NCI-H1930 (cell line): Measurements from ENCODE around the gene DNASE1L2.

Source experiments
- DNase-seq, 2 experiments: peaks; one replicate each; lab custom pipeline; 2025; lab: John Stamatoyannopoulos, UW

The DNASE1L2 gene

GRCh38 chr16:2270070-2270462 lies 33.8 kb downstream of the DNASE1L2 start:
- DNase-seq, result no peak

- no peak for DNase-seq
Observed at GRCh38 chr16:2270588-2271470, 34.6 kb downstream of the DNASE1L2 start.

- DNase-seq, result no peak
Observed at GRCh38 chr16:2271848-2272461, 35.7 kb downstream of the DNASE1L2 start.

- no peak for DNase-seq
Observed at GRCh38 chr16:2273484-2273883, 37.2 kb downstream of the DNASE1L2 start.

GRCh38 chr16:2273931-2274330 lies 37.7 kb downstream of the DNASE1L2 start:
- no peak for DNase-seq

- no peak for DNase-seq
Observed at GRCh38 chr16:2275476-2276367, 39.5 kb downstream of the DNASE1L2 start.

GRCh38 chr16:2276368-2277195 lies 40.3 kb downstream of the DNASE1L2 start:
- no peak for DNase-seq

- DNase-seq, result no peak
Observed at GRCh38 chr16:2277466-2278271, 41.4 kb downstream of the DNASE1L2 start.

GRCh38 chr16:2278272-2278608 lies 42.0 kb downstream of the DNASE1L2 start:
- DNase-seq, result no peak

- DNase-seq, result no peak
Observed at GRCh38 chr16:2278956-2279800, 42.9 kb downstream of the DNASE1L2 start.

GRCh38 chr16:2280461-2280860 lies 44.2 kb downstream of the DNASE1L2 start:
- no peak for DNase-seq

GRCh38 chr16:2280981-2281542 lies 44.8 kb downstream of the DNASE1L2 start:
- no peak for DNase-seq

GRCh38 chr16:2282262-2282661 lies 46.0 kb downstream of the DNASE1L2 start:
- DNase-seq, result no peak

GRCh38 chr16:2282866-2283555 lies 46.8 kb downstream of the DNASE1L2 start:
- no peak for DNase-seq

- DNase-seq, result no peak
Observed at GRCh38 chr16:2284001-2284770, 47.9 kb downstream of the DNASE1L2 start.

- no peak for DNase-seq
Observed at GRCh38 chr16:2284797-2285576, 48.7 kb downstream of the DNASE1L2 start.

GRCh38 chr16:2285731-2286191 lies 49.5 kb downstream of the DNASE1L2 start:
- no peak for DNase-seq
